ENCODE results near the gene PTTG1.
"Not testable (repeated sequence)": the region's sequence is repeated elsewhere in the genome, so short reads cannot be mapped to it uniquely, and the experiment has no call there.

PTTG1 gene

GRCh38 chr5:160423099-160423498 is 1.4 kb downstream of the PTTG1 start:
- no peak for DNase-seq (ENCODE audit: low read depth, low spot score)

- DNase-seq (ENCODE audit: low read depth, low spot score): no peak
These were observed 6.0 kb downstream of the PTTG1 start for GRCh38 chr5:160427607-160428006.

- no peak for DNase-seq (ENCODE audit: low read depth, low spot score)
These were observed 10.5 kb downstream of the PTTG1 start for GRCh38 chr5:160432196-160432595.

GRCh38 chr5:160432787-160433186 is 11.1 kb downstream of the PTTG1 start:
- DNase-seq (ENCODE audit: low read depth, low spot score): no peak

- no peak for DNase-seq (ENCODE audit: low read depth, low spot score)
These were observed 12.4 kb downstream of the PTTG1 start for GRCh38 chr5:160434022-160434531.

- no peak for DNase-seq (ENCODE audit: low read depth, low spot score)
These were observed 13.9 kb downstream of the PTTG1 start for GRCh38 chr5:160435532-160435931.

GRCh38 chr5:160436017-160436416 is 14.4 kb downstream of the PTTG1 start:
- no peak for DNase-seq (ENCODE audit: low read depth, low spot score)

GRCh38 chr5:160436661-160437060 is 15.0 kb downstream of the PTTG1 start:
- not testable (repeated sequence) for DNase-seq (ENCODE audit: low read depth, low spot score)

GRCh38 chr5:160437271-160437670 is 15.6 kb downstream of the PTTG1 start:
- DNase-seq (ENCODE audit: low read depth, low spot score): no peak

GRCh38 chr5:160438316-160439204 is 16.9 kb downstream of the PTTG1 start:
- peak; percentile 44 for DNase-seq (ENCODE audit: low read depth, low spot score)

GRCh38 chr5:160439205-160439600 is 17.5 kb downstream of the PTTG1 start:
- peak; percentile 78 for DNase-seq (ENCODE audit: low read depth, low spot score)

- no peak for DNase-seq (ENCODE audit: low read depth, low spot score)
These were observed 19.7 kb downstream of the PTTG1 start for GRCh38 chr5:160441311-160441781.

- no peak for DNase-seq (ENCODE audit: low read depth, low spot score)
These were observed 21.3 kb downstream of the PTTG1 start for GRCh38 chr5:160442824-160443431.

GRCh38 chr5:160444407-160444806 is 22.8 kb downstream of the PTTG1 start:
- no peak for DNase-seq (ENCODE audit: low read depth, low spot score)

GRCh38 chr5:160445132-160445531 is 23.5 kb downstream of the PTTG1 start:
- no peak for DNase-seq (ENCODE audit: low read depth, low spot score)

- no peak for DNase-seq (ENCODE audit: low read depth, low spot score)
These were observed 24.1 kb downstream of the PTTG1 start for GRCh38 chr5:160445751-160446150.

- no peak for DNase-seq (ENCODE audit: low read depth, low spot score)
These were observed 27.2 kb downstream of the PTTG1 start for GRCh38 chr5:160448886-160449285.

GRCh38 chr5:160449458-160449857 is 27.8 kb downstream of the PTTG1 start:
- DNase-seq (ENCODE audit: low read depth, low spot score): no peak

- no peak for DNase-seq (ENCODE audit: low read depth, low spot score)
These were observed 28.7 kb downstream of the PTTG1 start for GRCh38 chr5:160450164-160450932.

- no peak for DNase-seq (ENCODE audit: low read depth, low spot score)
These were observed 29.6 kb downstream of the PTTG1 start for GRCh38 chr5:160451281-160451680.

- no peak for DNase-seq (ENCODE audit: low read depth, low spot score)
These were observed 30.4 kb downstream of the PTTG1 start for GRCh38 chr5:160452036-160452435.

- no peak for DNase-seq (ENCODE audit: low read depth, low spot score)
These were observed 31.1 kb downstream of the PTTG1 start for GRCh38 chr5:160452795-160453194.
